Panc1 (cell line): ENCODE results near the gene PRR35. TPM values are rescaled to one million over a fixed set of nuclear protein-coding genes. Genes with fewer than 3 reads are reported as not detected.

Experiments
- ATAC-seq: fragments of 200-7000 bp; cut with Tn5 transposase; 2 replicates; pipeline ENCODE4 v1.9.1; 2020; ENCODE audit warnings: mild to moderate bottlenecking, moderate library complexity
- BruUV-seq: library from RNA; stranded (reverse); fragments of 400-500 nt; replicated peaks from 2 replicates; lab custom pipeline; 2021; lab: Mats Ljungman, UMichigan
- CTCF ChIA-PET: fragments of 300-600 bp; sonication (Branson Sonifier 250); formaldehyde crosslinking; loops from one replicate; lab custom pipeline; 2022; ENCODE audit warnings: antibody characterized with exemption; lab: Charles Lee
- POLR2A ChIA-PET: fragments of 300-600 bp; sonication (Branson Sonifier 250); formaldehyde crosslinking; loops from one replicate; lab custom pipeline; 2022; ENCODE audit warnings: antibody characterized with exemption; lab: Charles Lee
- DNase-seq: peaks from one replicate; pipeline ENCODE4 v3.0.0-alpha.2; 2010; ENCODE audit warnings: low read depth, low spot score
- H3K27ac ChIP-seq: 2 replicates; pipeline ENCODE4 v1.5.1; 2011; ENCODE audit warnings: mild to moderate bottlenecking, low read length, inconsistent platforms
- H3K27me3 ChIP-seq: fragments of 200-500 bp; sonication (Bioruptor generic); 2 replicates; pipeline ENCODE4 v1.6.0; 2014; ENCODE audit warnings: low read length, inconsistent platforms; ENCODE audit not compliant: control insufficient read depth, insufficient read depth
- H3K36me3 ChIP-seq: fragments of 200-500 bp; sonication (Bioruptor generic); 2 replicates; pipeline ENCODE4 v1.5.1; 2014; ENCODE audit warnings: inconsistent platforms, mild to moderate bottlenecking, low read length, moderate library complexity; ENCODE audit not compliant: control insufficient read depth, insufficient read depth
- H3K4me1 ChIP-seq: 2 replicates; pipeline ENCODE4 v1.5.1; 2011; ENCODE audit warnings: inconsistent platforms, mild to moderate bottlenecking, low read length, moderate library complexity; ENCODE audit not compliant: control insufficient read depth, insufficient read depth
- H3K4me3 ChIP-seq, 2 experiments: 2 replicates each; pipeline ENCODE4 v1.5.1; 2011 to 2012; ENCODE audit warnings: low read depth in 2 of 2, low read length in 2 of 2, mild to moderate bottlenecking in 2 of 2, inconsistent platforms in 1 of 2, moderate library complexity in 1 of 2
- H3K9me3 ChIP-seq: fragments of 200-500 bp; sonication (Bioruptor generic); 2 replicates; pipeline ENCODE4 v1.5.1; 2014; ENCODE audit warnings: low read depth, mild to moderate bottlenecking, inconsistent platforms, low read length, moderate library complexity; ENCODE audit not compliant: control insufficient read depth, insufficient read depth
- POLR2AphosphoS5 ChIP-seq: IDR thresholded peaks from 2 replicates; pipeline ENCODE4 v1.6.1; 2012; ENCODE audit warnings: mild to moderate bottlenecking, low read depth, low read length, moderate library complexity
- REST ChIP-seq, 2 experiments: IDR thresholded peaks; 2 replicates each; pipeline ENCODE4 v1.6.1; 2011 to 2012; ENCODE audit warnings: low read depth in 2 of 2, control low read depth in 1 of 2, low read length in 1 of 2, mild to moderate bottlenecking in 1 of 2, moderate library complexity in 1 of 2; ENCODE audit not compliant: insufficient read depth in 1 of 2
- SIN3A ChIP-seq: IDR thresholded peaks from 2 replicates; pipeline ENCODE4 v1.6.1; 2012; ENCODE audit warnings: low read depth, mild to moderate bottlenecking, low read length, moderate library complexity, borderline replicate concordance; ENCODE audit not compliant: insufficient read depth
- TCF7L2 ChIP-seq: IDR thresholded peaks from 2 replicates; pipeline ENCODE4 v1.6.1; 2011; ENCODE audit warnings: mild to moderate bottlenecking, low read depth, low read length, inconsistent platforms
- in situ Hi-C: cut with HindIII; loops from 2 replicates; pipeline ENCODE4 v1.10.0; 2016; ENCODE audit warnings: low sequenced_read_pairs, low pct_unique_long_range_greater_than_20kb
- intact Hi-C: fragments of 100-400 bp; cut with micrococcal nuclease; formaldehyde crosslinking; loops from one replicate; pipeline ENCODE4 v1.10.0; 2022; ENCODE audit not compliant: unreplicated experiment
- total RNA-seq: library from RNA; stranded (reverse); gene quantifications from one replicate; pipeline ENCODE4 v1.2.1, GENCODE V29; 2021; ENCODE audit not compliant: unreplicated experiment
- TF ChIP-seq, protein P1 (sequence below): fragments of 450-650 bp; IDR thresholded peaks from 2 replicates; pipeline ENCODE4 v1.5.1; 2017; ENCODE audit warnings: mild to moderate bottlenecking

The PRR35 gene
- total RNA-seq, 1 experiment from 2014 or later, result 2.2 TPM

GRCh38 chr16:606656-607307 lies 46.6 kb downstream of the PRR35 start:
- Histone ChIP-seq H3K9me3 (no peaks in the 10 kb centered on the region), H3K4me3 (no peak overlapping the region), H3K36me3 (no peaks in the 10 kb centered on the region), H3K27me3 (no peaks in the 10 kb centered on the region), H3K27ac (no peak overlapping the region), H3K4me1 (no peaks in the 10 kb centered on the region)
- ChIA-PET POLR2A (interaction anchor here (0.7 kb wide), 1 partner anchor 46 kb away, joined by 3 read pairs; no protein-coding TSS in a partner anchor), CTCF (interaction anchor here (0.7 kb wide), 1 partner anchor 528 kb away, joined by 11 read pairs; no protein-coding TSS in a partner anchor)
- in situ Hi-C loops (no loop called here), intact Hi-C loops (no loop called here)
- ATAC-seq, result no peak
- no peak for DNase-seq
- no TSS peak for BruUV-seq
- TF ChIP-seq, protein P1, sequence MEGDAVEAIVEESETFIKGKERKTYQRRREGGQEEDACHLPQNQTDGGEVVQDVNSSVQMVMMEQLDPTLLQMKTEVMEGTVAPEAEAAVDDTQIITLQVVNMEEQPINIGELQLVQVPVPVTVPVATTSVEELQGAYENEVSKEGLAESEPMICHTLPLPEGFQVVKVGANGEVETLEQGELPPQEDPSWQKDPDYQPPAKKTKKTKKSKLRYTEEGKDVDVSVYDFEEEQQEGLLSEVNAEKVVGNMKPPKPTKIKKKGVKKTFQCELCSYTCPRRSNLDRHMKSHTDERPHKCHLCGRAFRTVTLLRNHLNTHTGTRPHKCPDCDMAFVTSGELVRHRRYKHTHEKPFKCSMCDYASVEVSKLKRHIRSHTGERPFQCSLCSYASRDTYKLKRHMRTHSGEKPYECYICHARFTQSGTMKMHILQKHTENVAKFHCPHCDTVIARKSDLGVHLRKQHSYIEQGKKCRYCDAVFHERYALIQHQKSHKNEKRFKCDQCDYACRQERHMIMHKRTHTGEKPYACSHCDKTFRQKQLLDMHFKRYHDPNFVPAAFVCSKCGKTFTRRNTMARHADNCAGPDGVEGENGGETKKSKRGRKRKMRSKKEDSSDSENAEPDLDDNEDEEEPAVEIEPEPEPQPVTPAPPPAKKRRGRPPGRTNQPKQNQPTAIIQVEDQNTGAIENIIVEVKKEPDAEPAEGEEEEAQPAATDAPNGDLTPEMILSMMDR, result no peak
- TF ChIP-seq TCF7L2 (no peak), POLR2AphosphoS5 (no peak), REST (IDR thresholded peaks at IDR 0.05; ENCODE audit: insufficient read depth in 1 of 2, low read depth in 2 of 2, low read length in 1 of 2) (no peak), SIN3A (no peak)

GRCh38 chr16:608019-608418 lies 47.8 kb downstream of the PRR35 start:
- in situ Hi-C loops, result no loop called here

More at GRCh38 chr16:608019-608418, 47.8 kb downstream of the PRR35 start:
- TF ChIP-seq, protein P1, result no peak
- TF ChIP-seq POLR2AphosphoS5 (no peak), REST (IDR thresholded peaks at IDR 0.05; ENCODE audit: insufficient read depth in 1 of 2, low read depth in 2 of 2, low read length in 1 of 2) (no peak), TCF7L2 (no peak), SIN3A (no peak)
- Histone ChIP-seq H3K36me3 (no peaks in the 10 kb centered on the region), H3K4me1 (no peaks in the 10 kb centered on the region), H3K27me3 (no peaks in the 10 kb centered on the region), H3K27ac (no peak overlapping the region), H3K9me3 (no peaks in the 10 kb centered on the region), H3K4me3 (no peak overlapping the region)
- ChIA-PET CTCF (no interaction called here), POLR2A (no interaction called here)
- ATAC-seq (no peak), DNase-seq (no peak)
- BruUV-seq, result no TSS peak
- intact Hi-C loops, result no loop called here
